KOPT-K1 (cell line): Measurements from ENCODE around the gene FLYWCH1.
A peak's percentile ranks its signal among the peaks of the same experiment; 100 is the strongest.

Source experiments
- H3K27ac ChIP-seq: fragments of 200-600 bp; sonication (generic); 2 replicates; pipeline ENCODE4 v1.5.1; 2016; ENCODE audit warnings: antibody characterized with exemption, mild to moderate bottlenecking, low read depth, low read length; ENCODE audit not compliant: poor library complexity, severe bottlenecking
- H3K36me3 ChIP-seq: fragments of 200-600 bp; sonication (generic); 2 replicates; pipeline ENCODE4 v1.5.1; 2017; ENCODE audit warnings: antibody characterized with exemption, mild to moderate bottlenecking, low read length, moderate library complexity; ENCODE audit not compliant: insufficient read depth
- H3K9me3 ChIP-seq: fragments of 200-600 bp; sonication (generic); 2 replicates; pipeline ENCODE4 v1.5.1; 2017; ENCODE audit warnings: antibody characterized with exemption, low read length, mild to moderate bottlenecking; ENCODE audit not compliant: insufficient read depth, poor library complexity, severe bottlenecking

The FLYWCH1 gene

DNA sequence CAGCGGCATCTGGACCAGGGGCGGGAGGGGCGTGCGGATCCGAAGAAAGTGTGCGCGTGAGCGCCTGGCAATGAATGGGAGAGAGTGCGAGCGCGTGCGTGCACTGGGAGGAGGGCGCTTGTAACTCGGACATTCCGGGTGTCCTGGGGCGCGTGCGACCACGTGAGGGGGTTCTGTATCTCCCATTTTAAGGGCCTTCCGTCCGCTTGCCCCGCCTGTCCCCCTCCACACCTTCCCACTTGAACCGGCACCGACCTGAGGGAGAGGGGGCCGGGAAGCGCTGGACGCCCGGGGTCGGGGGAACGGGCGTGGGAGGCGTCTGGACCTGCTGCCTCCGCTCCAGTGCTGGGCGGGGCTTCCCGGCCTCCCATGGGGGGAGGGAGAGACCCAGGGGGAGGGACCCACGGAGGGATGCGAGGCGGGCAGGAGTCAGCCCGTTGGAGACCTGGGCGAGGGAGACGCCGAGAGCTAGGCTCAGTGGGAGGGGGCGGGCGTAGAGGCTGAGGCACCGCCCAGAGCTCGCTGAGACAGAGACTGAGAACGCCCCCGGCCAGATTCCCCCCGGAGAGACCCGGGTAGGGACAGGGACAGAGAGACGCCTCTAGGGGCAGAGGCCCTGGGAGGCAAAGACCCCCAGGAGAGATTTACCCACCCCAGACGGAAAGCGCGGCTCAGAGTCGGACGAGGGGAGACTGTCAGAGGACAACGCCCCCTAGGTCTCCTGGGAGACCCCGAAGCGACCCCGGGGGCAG lies 52.2 kb downstream of the FLYWCH1 start, which contains the start of gene KREMEN2:
TSS of gene KREMEN2 (plus strand) at position 553 of the 752 bp plus-strand sequence. CDS start 246 bp downstream, outside the sequence.
- H3K9me3 ChIP-seq = no peaks in the 10 kb centered on the region
- H3K27ac ChIP-seq = peak within 1 kb of the TSS; percentile 34
- no peaks in the 10 kb centered on the region for H3K36me3 ChIP-seq

DNA sequence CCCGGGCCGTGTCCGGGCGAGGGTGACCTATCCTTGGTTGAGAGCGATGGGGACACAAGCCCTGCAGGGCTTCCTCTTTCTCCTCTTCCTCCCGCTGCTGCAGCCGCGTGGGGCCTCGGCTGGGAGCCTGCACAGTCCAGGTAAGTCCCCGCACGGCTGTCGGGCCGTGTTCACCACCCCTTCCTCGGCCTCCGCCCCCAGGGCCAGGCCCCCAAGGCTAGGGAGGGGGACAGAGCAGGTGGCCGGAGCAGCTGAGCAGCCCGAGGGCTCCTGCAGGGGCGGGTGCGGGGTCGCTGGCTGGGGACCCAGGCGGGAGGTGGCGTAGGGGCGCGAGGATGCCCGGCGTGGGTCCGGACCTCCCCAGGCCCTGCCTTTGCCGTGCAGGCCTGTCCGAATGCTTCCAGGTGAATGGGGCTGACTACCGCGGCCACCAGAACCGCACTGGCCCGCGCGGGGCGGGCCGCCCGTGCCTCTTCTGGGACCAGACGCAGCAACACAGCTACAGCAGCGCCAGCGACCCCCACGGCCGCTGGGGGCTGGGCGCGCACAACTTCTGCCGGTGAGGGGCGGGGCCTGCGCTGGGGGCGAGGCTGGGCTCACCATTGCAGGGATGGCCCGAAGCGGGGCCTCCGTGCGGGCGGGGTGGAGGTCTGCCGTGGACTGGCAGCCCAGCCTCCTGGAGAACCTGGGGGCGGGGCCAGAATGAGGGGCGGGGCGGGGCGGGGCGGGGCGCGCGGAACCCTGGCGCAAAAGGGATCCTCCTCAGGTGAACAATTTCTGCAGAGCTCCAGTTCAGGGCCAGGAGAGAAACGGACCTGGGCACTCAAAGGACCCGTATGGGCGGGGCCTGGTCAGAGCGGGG lies 53.0 kb downstream of the FLYWCH1 start:
- no peaks in the 10 kb centered on the region for H3K36me3 ChIP-seq
- no peaks in the 10 kb centered on the region for H3K9me3 ChIP-seq
- H3K27ac ChIP-seq = peak overlapping the region; percentile 21

DNA sequence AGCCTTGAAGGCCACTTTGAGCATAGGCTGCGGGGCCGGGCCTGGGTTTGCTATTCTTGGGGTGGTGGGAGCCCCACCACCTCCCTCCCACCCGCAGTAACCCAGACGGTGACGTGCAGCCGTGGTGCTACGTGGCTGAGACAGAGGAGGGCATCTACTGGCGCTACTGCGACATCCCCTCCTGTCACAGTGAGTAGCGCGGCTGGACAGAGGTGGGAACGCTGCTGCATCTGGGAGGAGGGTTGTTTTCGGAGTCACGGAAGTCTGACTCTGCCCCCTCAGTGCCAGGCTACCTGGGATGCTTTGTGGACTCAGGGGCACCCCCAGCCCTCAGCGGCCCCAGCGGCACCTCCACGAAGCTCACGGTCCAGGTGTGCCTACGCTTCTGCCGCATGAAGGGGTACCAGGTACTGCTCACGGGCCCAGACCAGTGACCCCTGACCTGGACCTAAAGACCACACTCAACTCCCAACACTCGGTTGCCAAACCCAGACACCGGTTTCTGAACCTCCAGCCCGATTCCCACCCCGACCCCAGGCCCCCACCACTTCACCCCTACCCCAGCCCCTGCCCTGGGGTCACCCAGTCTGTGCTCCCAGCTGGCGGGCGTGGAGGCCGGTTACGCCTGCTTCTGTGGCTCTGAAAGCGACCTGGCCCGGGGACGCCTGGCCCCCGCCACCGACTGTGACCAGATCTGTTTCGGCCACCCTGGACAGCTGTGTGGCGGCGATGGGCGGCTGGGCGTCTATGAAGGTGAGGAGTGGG lies 54.5 kb downstream of the FLYWCH1 start:
- H3K27ac ChIP-seq = no peak overlapping the region
- peaks cover 7% of the 10 kb centered on the region; the same call in 1 of the 2 replicates for H3K36me3 ChIP-seq
- no peaks in the 10 kb centered on the region for H3K9me3 ChIP-seq

DNA sequence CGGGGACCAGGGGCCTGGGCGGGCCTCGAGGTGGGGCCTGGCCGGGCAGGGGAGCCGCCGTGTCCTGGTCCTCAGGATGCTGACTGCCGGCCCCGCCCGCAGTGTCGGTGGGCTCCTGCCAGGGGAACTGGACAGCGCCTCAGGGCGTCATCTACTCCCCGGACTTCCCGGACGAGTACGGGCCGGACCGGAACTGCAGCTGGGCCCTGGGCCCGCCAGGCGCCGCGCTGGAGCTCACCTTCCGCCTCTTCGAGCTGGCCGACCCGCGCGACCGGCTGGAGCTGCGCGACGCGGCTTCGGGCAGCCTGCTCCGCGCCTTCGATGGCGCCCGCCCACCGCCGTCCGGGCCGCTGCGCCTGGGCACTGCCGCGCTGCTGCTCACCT lies 55.1 kb downstream of the FLYWCH1 start:
- Histone ChIP-seq H3K27ac (no peak overlapping the region), H3K36me3 (peaks cover 13% of the 10 kb centered on the region), H3K9me3 (no peaks in the 10 kb centered on the region)

DNA sequence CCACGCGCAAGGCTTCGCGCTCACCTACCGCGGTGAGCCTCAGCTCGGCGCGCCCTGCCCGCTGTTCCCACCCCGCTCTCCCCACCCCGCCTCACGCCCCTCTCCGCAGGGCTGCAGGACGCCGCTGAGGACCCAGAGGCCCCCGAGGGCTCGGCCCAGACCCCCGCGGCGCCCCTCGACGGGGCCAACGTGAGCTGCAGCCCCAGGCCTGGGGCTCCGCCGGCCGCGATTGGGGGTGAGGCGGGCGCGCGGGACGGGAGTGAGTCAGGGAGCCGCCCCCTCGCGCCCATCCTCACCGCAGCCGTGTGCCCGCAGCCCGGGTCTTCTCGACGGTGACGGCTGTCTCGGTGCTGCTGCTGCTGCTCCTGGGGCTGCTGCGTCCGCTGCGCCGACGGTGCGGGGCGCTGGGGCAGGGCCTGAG lies 55.5 kb downstream of the FLYWCH1 start:
- H3K9me3 ChIP-seq = no peaks in the 10 kb centered on the region
- no peak overlapping the region for H3K27ac ChIP-seq
- peaks cover 17% of the 10 kb centered on the region for H3K36me3 ChIP-seq

DNA sequence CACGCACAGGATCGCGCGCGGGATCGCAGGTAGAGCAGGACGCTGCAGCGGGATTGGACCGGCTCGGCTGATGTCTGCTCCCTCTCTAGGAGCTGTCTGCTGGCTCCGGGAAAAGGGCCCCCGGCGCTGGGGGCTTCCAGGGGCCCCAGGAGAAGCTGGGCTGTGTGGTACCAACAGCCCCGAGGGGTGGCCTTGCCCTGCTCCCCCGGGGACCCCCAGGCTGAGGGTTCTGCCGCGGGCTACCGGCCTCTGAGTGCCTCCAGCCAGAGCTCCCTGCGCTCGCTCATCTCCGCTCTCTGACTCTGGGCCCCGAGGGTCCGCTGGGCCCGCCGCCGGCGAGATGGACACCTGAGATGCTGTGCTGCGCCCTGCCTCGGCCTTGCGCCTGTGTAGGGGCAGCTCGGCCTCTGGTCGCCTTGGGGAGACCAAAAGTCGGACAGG lies 56.0 kb downstream of the FLYWCH1 start:
- H3K27ac ChIP-seq = no peak overlapping the region
- H3K36me3 ChIP-seq = peaks cover 22% of the 10 kb centered on the region
- H3K9me3 ChIP-seq = no peaks in the 10 kb centered on the region

DNA sequence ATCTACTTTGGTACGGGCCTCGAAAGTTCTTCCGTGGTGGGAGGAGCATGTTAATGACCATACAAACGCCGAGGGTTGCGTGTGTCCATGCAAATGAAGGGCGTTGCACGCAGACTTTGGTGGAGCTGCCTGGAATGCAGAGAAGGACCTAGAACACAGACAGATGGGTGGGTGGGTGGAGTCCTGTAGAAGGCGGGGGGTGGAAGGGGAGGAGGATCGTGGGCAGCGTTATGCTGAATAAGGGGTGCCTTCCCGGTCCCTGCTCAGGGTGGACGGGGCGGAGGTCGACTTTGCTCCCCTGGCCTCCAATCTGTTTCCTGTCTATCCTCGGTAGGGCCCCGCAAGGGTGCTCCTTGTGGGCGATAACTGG lies 56.6 kb downstream of the FLYWCH1 start:
- peaks cover 28% of the 10 kb centered on the region for H3K36me3 ChIP-seq
- no peaks in the 10 kb centered on the region for H3K9me3 ChIP-seq
- H3K27ac ChIP-seq = peak overlapping the region; percentile 89

DNA sequence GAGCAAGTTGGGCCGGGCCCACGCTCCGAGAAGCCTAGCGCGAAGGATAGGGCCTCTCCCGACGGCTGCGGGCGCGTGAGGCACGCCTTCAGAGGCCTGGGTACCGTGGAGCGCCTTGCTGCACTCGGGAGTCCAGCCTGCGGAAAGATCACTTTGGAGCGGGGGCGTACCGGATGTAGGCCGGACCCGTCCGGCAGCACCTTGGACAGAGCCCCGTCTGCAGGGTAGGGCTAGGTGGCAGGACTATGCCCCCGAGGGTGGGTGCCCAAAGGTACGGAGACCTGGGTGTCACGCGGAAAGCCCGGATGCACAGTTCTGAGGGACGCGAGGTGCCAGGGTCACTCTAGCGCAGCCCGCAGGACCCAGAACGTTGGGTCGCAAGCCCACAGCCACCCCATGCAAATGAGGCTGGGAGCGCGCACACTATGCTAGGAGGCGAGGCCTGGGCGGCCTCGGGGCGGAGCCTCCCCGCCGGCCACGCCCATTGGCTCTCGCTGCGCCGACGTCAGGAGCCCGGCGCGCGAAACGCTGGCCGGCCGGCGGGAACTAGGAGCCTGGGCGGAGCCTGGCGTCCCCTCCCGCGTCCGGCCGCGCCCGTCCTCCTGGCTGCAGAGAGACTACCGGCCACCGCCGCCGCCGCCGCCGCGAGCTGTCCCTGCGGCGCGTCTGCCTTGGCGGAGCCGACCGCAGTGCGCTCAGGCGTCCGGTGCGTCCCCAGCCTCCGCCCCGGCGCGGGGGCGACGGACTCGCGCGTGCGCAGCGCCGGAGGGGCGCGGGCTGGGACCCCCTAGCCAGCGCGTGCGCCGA lies 57.2 kb downstream of the FLYWCH1 start, which contains the start of gene PAQR4:
TSS of gene PAQR4 (plus strand) at position 611 of the 807 bp plus-strand sequence. CDS start 327 bp downstream, outside the sequence.
- Histone ChIP-seq H3K27ac (peak within 1 kb of the TSS; percentile 89), H3K36me3 (peaks cover 34% of the 10 kb centered on the region), H3K9me3 (no peaks in the 10 kb centered on the region)

DNA sequence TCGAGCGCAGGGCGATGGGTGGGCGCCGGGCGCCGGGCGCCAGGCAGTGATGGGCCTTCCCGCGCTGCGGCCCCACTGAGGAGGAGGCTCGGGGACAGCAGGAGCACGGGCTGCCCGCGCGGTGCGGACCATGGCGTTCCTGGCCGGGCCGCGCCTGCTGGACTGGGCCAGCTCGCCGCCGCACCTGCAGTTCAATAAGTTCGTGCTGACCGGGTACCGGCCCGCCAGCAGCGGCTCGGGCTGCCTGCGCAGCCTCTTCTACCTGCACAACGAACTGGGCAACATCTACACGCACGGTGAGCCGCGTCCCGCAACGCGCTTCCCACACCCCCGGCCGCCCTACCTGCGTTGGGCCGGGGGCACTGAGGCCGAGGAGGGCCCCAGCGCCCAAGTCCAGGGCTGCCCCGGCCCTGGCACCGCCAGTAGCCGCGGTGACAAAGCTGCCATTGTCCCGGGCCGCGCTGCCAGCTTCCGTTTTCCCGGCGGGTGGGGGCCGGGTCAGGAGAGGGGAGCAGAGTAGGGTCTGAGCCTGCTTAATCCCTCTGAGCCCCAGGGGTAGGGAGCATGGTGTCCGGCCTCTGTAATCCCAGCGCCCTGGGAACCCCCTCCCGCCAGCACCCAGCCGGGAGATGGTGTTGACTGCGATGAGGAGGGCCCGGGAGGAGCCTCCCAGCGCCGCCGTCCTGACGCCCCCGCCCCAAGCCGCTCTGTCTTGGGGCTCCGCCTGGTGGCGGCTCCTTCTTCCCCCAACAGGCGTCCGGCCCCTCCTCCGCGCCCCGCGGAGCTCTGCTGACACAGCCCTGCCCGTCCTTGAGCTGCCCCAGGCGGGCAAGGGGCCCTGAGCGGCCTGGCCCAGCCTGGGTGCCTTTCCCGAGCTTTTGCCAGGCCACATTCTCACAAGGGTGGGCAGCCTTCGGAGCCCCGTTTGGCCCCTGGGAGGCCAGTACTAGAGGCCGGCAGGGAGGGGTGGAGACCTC lies 58.1 kb downstream of the FLYWCH1 start:
- Histone ChIP-seq H3K36me3 (peaks cover 43% of the 10 kb centered on the region), H3K27ac (peak overlapping the region; percentile 89), H3K9me3 (no peaks in the 10 kb centered on the region)

DNA sequence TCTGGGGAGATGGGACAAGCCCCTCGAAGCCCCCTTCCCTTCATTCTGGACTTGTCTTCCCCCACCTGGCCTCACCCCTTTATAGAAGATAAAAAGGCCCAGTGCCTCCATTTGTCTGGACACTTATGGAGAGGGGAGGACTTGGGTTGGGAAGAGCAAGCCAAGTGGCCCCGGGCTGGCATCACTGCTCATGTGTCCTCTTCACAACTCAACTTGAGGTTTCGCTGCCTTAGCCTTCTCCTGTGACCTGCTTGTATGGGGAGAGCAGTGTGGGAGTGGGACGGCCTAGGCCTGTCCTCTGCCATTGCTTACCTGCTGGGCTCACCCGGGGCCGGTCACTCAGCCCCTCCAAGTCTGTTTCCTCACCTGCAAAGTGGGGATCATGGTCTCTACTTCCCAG lies 58.8 kb downstream of the FLYWCH1 start:
- no peaks in the 10 kb centered on the region for H3K9me3 ChIP-seq
- H3K36me3 ChIP-seq = peaks cover 50% of the 10 kb centered on the region
- peak overlapping the region; percentile 89 for H3K27ac ChIP-seq

DNA sequence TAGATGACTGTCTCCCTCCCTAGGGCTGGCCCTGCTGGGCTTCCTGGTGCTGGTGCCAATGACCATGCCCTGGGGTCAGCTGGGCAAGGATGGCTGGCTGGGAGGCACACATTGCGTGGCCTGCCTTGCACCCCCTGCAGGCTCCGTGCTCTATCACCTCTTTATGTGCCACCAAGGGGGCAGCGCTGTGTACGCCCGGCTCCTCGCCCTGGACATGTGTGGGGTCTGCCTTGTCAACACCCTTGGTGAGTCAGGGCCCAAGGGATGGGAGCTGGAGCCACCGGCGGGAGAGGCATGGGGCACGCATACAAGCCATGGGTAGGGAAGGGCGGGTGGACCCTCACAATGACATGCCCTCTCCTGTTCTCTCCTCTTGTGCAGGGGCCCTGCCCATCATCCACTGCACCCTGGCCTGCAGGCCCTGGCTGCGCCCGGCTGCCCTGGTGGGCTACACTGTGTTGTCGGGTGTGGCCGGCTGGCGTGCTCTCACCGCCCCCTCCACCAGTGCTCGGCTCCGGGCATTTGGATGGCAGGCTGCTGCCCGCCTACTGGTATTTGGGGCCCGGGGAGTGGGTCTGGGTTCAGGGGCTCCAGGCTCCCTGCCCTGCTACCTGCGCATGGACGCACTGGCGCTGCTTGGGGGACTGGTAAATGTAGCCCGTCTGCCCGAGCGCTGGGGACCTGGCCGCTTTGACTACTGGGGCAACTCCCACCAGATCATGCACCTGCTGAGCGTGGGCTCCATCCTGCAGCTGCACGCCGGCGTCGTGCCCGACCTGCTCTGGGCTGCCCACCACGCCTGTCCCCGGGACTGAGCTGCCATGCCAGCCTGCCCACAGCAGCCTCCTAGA lies 59.6 kb downstream of the FLYWCH1 start:
- H3K36me3 ChIP-seq = peaks cover 58% of the 10 kb centered on the region
- H3K9me3 ChIP-seq = no peaks in the 10 kb centered on the region
- H3K27ac ChIP-seq = no peak overlapping the region

DNA sequence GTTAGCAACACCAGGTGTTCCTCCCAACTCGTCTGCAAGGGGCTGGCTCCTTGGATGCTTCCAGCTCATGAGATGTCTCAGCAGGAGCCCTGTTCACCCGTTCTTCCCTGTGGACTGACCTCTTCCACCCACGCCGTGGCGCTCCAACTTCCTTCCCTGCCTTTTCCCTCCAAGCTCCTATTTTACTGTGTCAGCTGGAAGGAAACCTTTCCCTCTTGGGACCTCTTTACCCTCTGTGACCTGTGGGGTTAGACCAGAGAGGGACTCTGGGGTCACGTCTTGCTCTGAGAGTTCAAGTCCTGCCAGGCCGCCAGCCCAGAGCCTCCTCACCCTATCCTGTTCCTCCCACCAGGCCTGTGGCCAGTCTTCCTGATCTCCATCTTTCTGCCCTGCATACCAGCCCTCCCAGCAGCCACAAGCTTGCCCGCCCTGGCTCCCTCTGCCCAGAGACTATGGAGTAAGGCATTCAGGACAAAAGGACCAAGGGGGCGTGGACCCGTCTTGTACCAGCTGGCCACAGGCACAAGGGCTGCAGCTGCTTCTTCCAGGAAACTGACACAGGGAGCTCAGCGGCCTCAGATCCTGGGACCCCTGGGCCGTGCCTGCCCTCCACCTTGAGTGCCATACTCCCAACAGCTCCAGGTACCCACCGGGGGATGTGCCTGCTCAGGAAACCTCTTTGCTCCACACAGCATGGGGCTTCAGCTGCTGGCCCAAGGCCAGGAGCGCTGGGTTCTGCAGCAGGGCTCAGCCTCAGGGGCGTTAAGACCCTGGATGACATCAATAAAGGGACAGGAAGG lies 60.5 kb downstream of the FLYWCH1 start:
- Histone ChIP-seq H3K9me3 (no peaks in the 10 kb centered on the region), H3K27ac (no peak overlapping the region), H3K36me3 (peaks cover 66% of the 10 kb centered on the region)
